ENCODE data around the gene SYT14.
"Not testable (repeated sequence)": the region's sequence is repeated elsewhere in the genome, so short reads cannot be mapped to it uniquely, and the experiment has no call there.

The SYT14 gene

GRCh38 chr1:210043058-210043457 lies 105.0 kb downstream of the SYT14 start:
- DNase-seq = no peak

- no peak for DNase-seq
Measured at GRCh38 chr1:210049616-210050015, 111.6 kb downstream of the SYT14 start.

- DNase-seq = not testable (repeated sequence)
Measured at GRCh38 chr1:210050491-210050890, 112.5 kb downstream of the SYT14 start.

GRCh38 chr1:210053126-210053525 lies 115.1 kb downstream of the SYT14 start:
- no peak for DNase-seq

GRCh38 chr1:210057593-210057992 lies 119.6 kb downstream of the SYT14 start:
- DNase-seq = no peak

GRCh38 chr1:210061992-210062391 lies 124.0 kb downstream of the SYT14 start:
- no peak for DNase-seq

GRCh38 chr1:210070531-210070930 lies 132.5 kb downstream of the SYT14 start:
- DNase-seq = no peak

GRCh38 chr1:210072129-210072528 lies 134.1 kb downstream of the SYT14 start:
- no peak for DNase-seq

- no peak for DNase-seq
Measured at GRCh38 chr1:210072896-210073504, 135.0 kb downstream of the SYT14 start.

GRCh38 chr1:210074904-210075303 lies 136.9 kb downstream of the SYT14 start:
- DNase-seq = no peak

- no peak for DNase-seq
Measured at GRCh38 chr1:210076620-210077019, 138.6 kb downstream of the SYT14 start.

- DNase-seq = no peak
Measured at GRCh38 chr1:210081494-210081893, 143.5 kb downstream of the SYT14 start.

- DNase-seq = no peak
Measured at GRCh38 chr1:210085359-210085758, 147.3 kb downstream of the SYT14 start.

GRCh38 chr1:210087058-210087457 lies 149.0 kb downstream of the SYT14 start:
- no peak for DNase-seq

- DNase-seq = no peak
Measured at GRCh38 chr1:210089855-210090254, 151.8 kb downstream of the SYT14 start.

- DNase-seq = no peak
Measured at GRCh38 chr1:210092366-210092765, 154.3 kb downstream of the SYT14 start.

- no peak for DNase-seq
Measured at GRCh38 chr1:210093461-210093860, 155.4 kb downstream of the SYT14 start.

- no peak for DNase-seq
Measured at GRCh38 chr1:210098356-210098755, 160.3 kb downstream of the SYT14 start.

- no peak for DNase-seq
Measured at GRCh38 chr1:210099921-210100320, 161.9 kb downstream of the SYT14 start.

- DNase-seq = no peak
Measured at GRCh38 chr1:210104103-210104502, 166.1 kb downstream of the SYT14 start.

- DNase-seq = not testable (repeated sequence)
Measured at GRCh38 chr1:210112906-210113305, 174.9 kb downstream of the SYT14 start.

- DNase-seq = no peak
Measured at GRCh38 chr1:210117198-210117597, 179.2 kb downstream of the SYT14 start.

GRCh38 chr1:210117681-210118170 lies 179.7 kb downstream of the SYT14 start:
- no peak for DNase-seq

GRCh38 chr1:210123383-210123782 lies 185.4 kb downstream of the SYT14 start:
- no peak for DNase-seq

- no peak for DNase-seq
Measured at GRCh38 chr1:210123924-210124589, 186.0 kb downstream of the SYT14 start.
